Mesenteric fat pad (tissue), 1 donor: ENCODE results near the gene PATJ. TPM values are rescaled to one million over a fixed set of nuclear protein-coding genes. Genes with fewer than 3 reads are reported as not detected.
"Not testable (repeated sequence)": the region's sequence is repeated elsewhere in the genome, so short reads cannot be mapped to it uniquely, and the experiment has no call there.

Source experiments
- DNase-seq: peaks from one replicate; pipeline ENCODE4 v3.0.0-alpha.2; 2020; ENCODE audit warnings: low spot score
- total RNA-seq: library from RNA; stranded (reverse); fragmentation: NEBNext Ultra II Directional; extraction: Animal tissue kit (Norgen Biotek cat#: 25700); gene quantifications from one replicate; pipeline ENCODE4 v1.2.1, GENCODE V29; 2021
- donor health status: DM: yes; HTN: yes; CAD: no.

PATJ gene
- total RNA-seq, 1 donor from 2014 or later, result 11.1 TPM

GRCh38 chr1:61879887-61880474, 137.7 kb downstream of the PATJ start:
- DNase-seq, result not testable (repeated sequence)

GRCh38 chr1:61887076-61887867, 145.0 kb downstream of the PATJ start:
- no peak for DNase-seq

- no peak for DNase-seq
Measured at GRCh38 chr1:61887931-61888564, 145.8 kb downstream of the PATJ start.

- DNase-seq, result no peak
Measured at GRCh38 chr1:61888808-61889207, 146.5 kb downstream of the PATJ start.

GRCh38 chr1:61890435-61890834, 148.2 kb downstream of the PATJ start:
- DNase-seq, result not testable (repeated sequence)

- DNase-seq, result no peak
Measured at GRCh38 chr1:61892977-61893376, 150.7 kb downstream of the PATJ start.

GRCh38 chr1:61894296-61894695, 152.0 kb downstream of the PATJ start:
- DNase-seq, result not testable (repeated sequence)

- no peak for DNase-seq
Measured at GRCh38 chr1:61895175-61895574, 152.9 kb downstream of the PATJ start.

GRCh38 chr1:61898658-61899057, 156.4 kb downstream of the PATJ start:
- no peak for DNase-seq

- no peak for DNase-seq
Measured at GRCh38 chr1:61904354-61904753, 162.1 kb downstream of the PATJ start.

- no peak for DNase-seq
Measured at GRCh38 chr1:61907102-61907501, 164.8 kb downstream of the PATJ start.

GRCh38 chr1:61910035-61910434, 167.8 kb downstream of the PATJ start:
- DNase-seq, result no peak

- no peak for DNase-seq
Measured at GRCh38 chr1:61914823-61915482, 172.7 kb downstream of the PATJ start.

- DNase-seq, result no peak
Measured at GRCh38 chr1:61921435-61921834, 179.2 kb downstream of the PATJ start.

- no peak for DNase-seq
Measured at GRCh38 chr1:61922950-61923480, 180.7 kb downstream of the PATJ start.

- DNase-seq, result no peak
Measured at GRCh38 chr1:61925591-61926298, 183.5 kb downstream of the PATJ start.

GRCh38 chr1:61926597-61926996, 184.3 kb downstream of the PATJ start:
- no peak for DNase-seq

GRCh38 chr1:61930116-61930645, 187.9 kb downstream of the PATJ start:
- no peak for DNase-seq

GRCh38 chr1:61931587-61932279, 189.5 kb downstream of the PATJ start:
- no peak for DNase-seq

- no peak for DNase-seq
Measured at GRCh38 chr1:61935516-61935915, 193.2 kb downstream of the PATJ start.
